Mesendoderm (in vitro differentiated cells): ENCODE data around the gene VAT1L.

Experiments used
- DNase-seq: peaks from one replicate; pipeline ENCODE4 v3.0.0; 2013
- H2AK5ac ChIP-seq: 2 replicates; pipeline ENCODE4 v1.6.1; 2013; ENCODE audit warnings: low read length, inconsistent platforms
- H2BK120ac ChIP-seq: 2 replicates; pipeline ENCODE4 v1.6.1; 2013; ENCODE audit warnings: low read depth, mild to moderate bottlenecking, low read length, moderate library complexity, mixed read lengths
- H2BK15ac ChIP-seq: replicated peaks from 2 replicates; pipeline ENCODE4 v1.6.1; 2013; ENCODE audit warnings: low read depth, mild to moderate bottlenecking, moderate library complexity
- H2BK5ac ChIP-seq: 2 replicates; pipeline ENCODE4 v1.6.1; 2013; ENCODE audit warnings: low read length, inconsistent platforms
- H3K18ac ChIP-seq: 2 replicates; pipeline ENCODE4 v1.6.1; 2013; ENCODE audit warnings: mild to moderate bottlenecking, low read length, mixed read lengths
- H3K23ac ChIP-seq: one replicate; pipeline ENCODE4 v1.6.1; 2013; ENCODE audit warnings: low read length
- H3K27ac ChIP-seq: 2 replicates; pipeline ENCODE4 v1.5.1; 2013; ENCODE audit warnings: low read depth, mild to moderate bottlenecking, inconsistent platforms, low read length, moderate library complexity
- H3K27me3 ChIP-seq: 2 replicates; pipeline ENCODE4 v1.6.1; 2013; ENCODE audit warnings: low read length, control low read depth, mild to moderate bottlenecking, inconsistent platforms; ENCODE audit not compliant: insufficient read depth, poor library complexity
- H3K36me3 ChIP-seq: 2 replicates; pipeline ENCODE4 v1.6.1; 2013; ENCODE audit warnings: low read length, inconsistent platforms; ENCODE audit not compliant: control insufficient read depth, insufficient read depth
- H3K4ac ChIP-seq: one replicate; pipeline ENCODE4 v1.6.1; 2013; ENCODE audit warnings: low read depth, mild to moderate bottlenecking, low read length, moderate library complexity
- H3K4me1 ChIP-seq: 2 replicates; pipeline ENCODE4 v1.6.1; 2013; ENCODE audit warnings: low read depth, low read length, inconsistent platforms; ENCODE audit not compliant: control insufficient read depth
- H3K4me2 ChIP-seq: 2 replicates; pipeline ENCODE4 v1.6.1; 2013; ENCODE audit warnings: low read length
- H3K4me3 ChIP-seq: 2 replicates; pipeline ENCODE4 v1.5.1; 2013; ENCODE audit warnings: mild to moderate bottlenecking, low read length
- H3K56ac ChIP-seq: one replicate; pipeline ENCODE4 v1.6.1; 2013; ENCODE audit warnings: low read length
- H3K79me1 ChIP-seq: 2 replicates; pipeline ENCODE4 v1.6.1; 2013; ENCODE audit warnings: low read length, inconsistent platforms
- H3K79me2 ChIP-seq: 2 replicates; pipeline ENCODE4 v1.6.1; 2013; ENCODE audit warnings: mild to moderate bottlenecking, low read length; ENCODE audit not compliant: control insufficient read depth, insufficient read depth
- H3K9ac ChIP-seq: 2 replicates; pipeline ENCODE4 v1.6.1; 2013; ENCODE audit warnings: low read length, inconsistent platforms
- H4K5ac ChIP-seq: one replicate; pipeline ENCODE4 v1.6.1; 2013; ENCODE audit warnings: low read length
- H4K8ac ChIP-seq: one replicate; pipeline ENCODE4 v1.6.1; 2013; ENCODE audit warnings: low read depth, mild to moderate bottlenecking, control low read depth, low read length, moderate library complexity
- WGBS: extraction: QIAGEN DNeasy Blood & Tissue Kit; methylation state at CpG from one replicate; pipeline ENCODE4 v1.1.7; 2013; ENCODE audit warnings: low lambda C conversion rate, missing lambda C conversion rate; ENCODE audit not compliant: insufficient coverage; ENCODE audit errors: extremely low coverage; 5-methylcytosine and 5-hydroxymethylcytosine counted together

VAT1L gene

GRCh38 chr16:77775911-77776909 lies 12.2 kb upstream of the VAT1L start:
- Histone ChIP-seq H3K4me1 (no peaks in the 10 kb centered on the region), H3K79me1 (no peaks in the 10 kb centered on the region), H4K5ac (no peak overlapping the region), H2BK15ac (no peak overlapping the region), H3K79me2 (no peaks in the 10 kb centered on the region), H3K4me3 (no peak overlapping the region), H3K27ac (no peak overlapping the region), H3K36me3 (no peaks in the 10 kb centered on the region), H2BK5ac (no peak overlapping the region), H2BK120ac (no peak overlapping the region), H3K4me2 (no peak overlapping the region), H3K18ac (no peak overlapping the region), H3K9ac (no peak overlapping the region), H3K56ac (no peak overlapping the region), H3K4ac (no peak overlapping the region), H4K8ac (no peak overlapping the region), H2AK5ac (no peak overlapping the region), H3K23ac (no peak overlapping the region), H3K27me3 (no peaks in the 10 kb centered on the region)
- DNase-seq, result no peak
- no CpG with 5 or more reads among the region's 6 CpGs for WGBS

GRCh38 chr16:77777745-77778144 lies 10.6 kb upstream of the VAT1L start:
- Histone ChIP-seq H3K9ac (no peak overlapping the region), H3K79me1 (no peaks in the 10 kb centered on the region), H4K8ac (no peak overlapping the region), H3K56ac (no peak overlapping the region), H3K4ac (no peak overlapping the region), H3K27ac (no peak overlapping the region), H3K4me3 (no peak overlapping the region), H3K36me3 (no peaks in the 10 kb centered on the region), H3K23ac (no peak overlapping the region), H2BK15ac (no peak overlapping the region), H2AK5ac (no peak overlapping the region), H4K5ac (no peak overlapping the region), H3K79me2 (no peaks in the 10 kb centered on the region), H3K4me1 (no peaks in the 10 kb centered on the region), H2BK120ac (no peak overlapping the region), H3K18ac (no peak overlapping the region), H2BK5ac (no peak overlapping the region), H3K4me2 (no peak overlapping the region), H3K27me3 (no peaks in the 10 kb centered on the region)
- WGBS, result no CpG with 5 or more reads among the region's 4 CpGs
- no peak for DNase-seq

- H2BK5ac ChIP-seq, result no peak overlapping the region
- H3K18ac ChIP-seq, result no peak overlapping the region
- DNase-seq, result peak; percentile 46
- no peak overlapping the region for H3K56ac ChIP-seq
- H3K4me1 ChIP-seq, result no peaks in the 10 kb centered on the region
- H3K79me1 ChIP-seq, result no peaks in the 10 kb centered on the region
- no peak overlapping the region for H3K9ac ChIP-seq
- no peak overlapping the region for H3K4me2 ChIP-seq
- H3K79me2 ChIP-seq, result no peaks in the 10 kb centered on the region
- no CpG with 5 or more reads among the region's 9 CpGs for WGBS
- no peak overlapping the region for H3K27ac ChIP-seq
- no peaks in the 10 kb centered on the region for H3K36me3 ChIP-seq
- H3K23ac ChIP-seq, result no peak overlapping the region
- H3K4ac ChIP-seq, result no peak overlapping the region
- no peak overlapping the region for H2BK15ac ChIP-seq
- no peaks in the 10 kb centered on the region for H3K27me3 ChIP-seq
- H4K8ac ChIP-seq, result no peak overlapping the region
- no peak overlapping the region for H2AK5ac ChIP-seq
- no peak overlapping the region for H2BK120ac ChIP-seq
- no peak overlapping the region for H4K5ac ChIP-seq
- no peak overlapping the region for H3K4me3 ChIP-seq
Measured at GRCh38 chr16:77780378-77780837, 8.0 kb upstream of the VAT1L start.

- Histone ChIP-seq H3K36me3 (no peaks in the 10 kb centered on the region), H4K8ac (no peak overlapping the region), H2BK120ac (no peak overlapping the region), H3K56ac (no peak overlapping the region), H4K5ac (no peak overlapping the region), H3K4me1 (no peaks in the 10 kb centered on the region), H2AK5ac (no peak overlapping the region), H3K79me2 (no peaks in the 10 kb centered on the region), H3K18ac (no peak overlapping the region), H2BK5ac (no peak overlapping the region), H3K79me1 (no peaks in the 10 kb centered on the region), H3K4ac (no peak overlapping the region), H3K4me2 (no peak overlapping the region), H3K27ac (no peak overlapping the region), H3K27me3 (no peaks in the 10 kb centered on the region), H2BK15ac (no peak overlapping the region), H3K23ac (no peak overlapping the region), H3K4me3 (no peak overlapping the region), H3K9ac (no peak overlapping the region)
- no peak for DNase-seq
Measured at GRCh38 chr16:77781091-77781490, 7.3 kb upstream of the VAT1L start.

- H3K23ac ChIP-seq, result no peak overlapping the region
- no peaks in the 10 kb centered on the region for H3K79me2 ChIP-seq
- no peak overlapping the region for H2AK5ac ChIP-seq
- H2BK5ac ChIP-seq, result no peak overlapping the region
- H3K4me2 ChIP-seq, result no peak overlapping the region
- no peaks in the 10 kb centered on the region for H3K27me3 ChIP-seq
- no peak overlapping the region for H2BK120ac ChIP-seq
- no peak overlapping the region for H3K56ac ChIP-seq
- H2BK15ac ChIP-seq, result no peak overlapping the region
- H4K5ac ChIP-seq, result no peak overlapping the region
- no peak overlapping the region for H3K4ac ChIP-seq
- H3K9ac ChIP-seq, result no peak overlapping the region
- H3K4me3 ChIP-seq, result no peak overlapping the region
- no peaks in the 10 kb centered on the region for H3K4me1 ChIP-seq
- DNase-seq, result peak; percentile 47
- H3K36me3 ChIP-seq, result no peaks in the 10 kb centered on the region
- no peak overlapping the region for H4K8ac ChIP-seq
- H3K18ac ChIP-seq, result no peak overlapping the region
- H3K27ac ChIP-seq, result no peak overlapping the region
- H3K79me1 ChIP-seq, result no peaks in the 10 kb centered on the region
- no CpG with 5 or more reads among the region's 2 CpGs for WGBS
Measured at GRCh38 chr16:77782694-77783093, 5.7 kb upstream of the VAT1L start.
